Mucosa of descending colon (tissue), 3 donors: ENCODE measurements around the gene DMAC2. TPM values are rescaled to one million over a fixed set of nuclear protein-coding genes. Genes with fewer than 3 reads are reported as not detected.
"Not testable (repeated sequence)": the region's sequence is repeated elsewhere in the genome, so short reads cannot be mapped to it uniquely, and the experiment has no call there.

ENCODE experiments used
- ATAC-seq: fragments of 200-7000 bp; cut with Tn5 transposase; one replicate; pipeline ENCODE4 v1.9.1; 2020; ENCODE audit warnings: mild to moderate bottlenecking, moderate library complexity
- DNase-seq, 3 donors: peaks; one replicate each; pipeline ENCODE4 v3.0.0-alpha.2; 2020
- H3K36me3 ChIP-seq: fragments of 200-600 bp; one replicate; pipeline ENCODE4 v1.8.0; 2021; ENCODE audit warnings: low read depth, mild to moderate bottlenecking
- H3K4me1 ChIP-seq: fragments of 200-600 bp; one replicate; pipeline ENCODE4 v1.8.0; 2021; ENCODE audit warnings: low read depth, mild to moderate bottlenecking
- H3K4me3 ChIP-seq: fragments of 200-600 bp; one replicate; pipeline ENCODE4 v1.8.0; 2021; ENCODE audit warnings: mild to moderate bottlenecking
- H3K9me3 ChIP-seq: fragments of 200-600 bp; one replicate; pipeline ENCODE4 v1.8.0; 2021; ENCODE audit warnings: mild to moderate bottlenecking
- CTCF ChIP-seq: fragments of 200-600 bp; IDR thresholded peaks from one replicate; pipeline ENCODE4 v1.8.0; 2022; ENCODE audit warnings: antibody characterized with exemption, mild to moderate bottlenecking
- intact Hi-C, 2 donors: fragments of 100-400 bp; cut with DNase I in 1 of 2; cut with micrococcal nuclease in 1 of 2; formaldehyde crosslinking; loops; one replicate each; pipeline versions ENCODE4 v1.11.0 to v1.11.1; 2022; cut with DNase I, micrococcal nuclease
- total RNA-seq, 3 donors: library from RNA; stranded (reverse); fragmentation: NEBNext Ultra II Directional in 2 of 3; extraction: Animal tissue kit (Norgen Biotek cat#: 25700) in 2 of 3; gene quantifications; one replicate each; pipeline versions ENCODE4 v1.2.1 to v1.2.4, GENCODE V29; 2021 to 2023
- donor health status: DM: no; HTN: no; CAD: no; lungs with moderate emphysema.
- donor health status: DM: no; HTN: no; CAD: no.
- donor health status: DM: no; HTN: yes; CAD: no.

DMAC2 gene
- total RNA-seq, 3 donors from 2014 or later: 38.9 to 61.0 (median 47.5) TPM

GRCh38 chr19:41441321-41441945 lies 1.7 kb upstream of the DMAC2 start:
- ATAC-seq (no peak), DNase-seq (no peak)
- intact Hi-C loops: no loop called here
- Histone ChIP-seq H3K9me3 (no peaks in the 10 kb centered on the region), H3K4me3 (no peak overlapping the region), H3K4me1 (no peaks in the 10 kb centered on the region), H3K36me3 (no peaks in the 10 kb centered on the region)
- no peak for TF ChIP-seq CTCF

- no peak for ATAC-seq
- Histone ChIP-seq H3K4me3 (no peak overlapping the region), H3K36me3 (no peaks in the 10 kb centered on the region), H3K4me1 (no peaks in the 10 kb centered on the region), H3K9me3 (no peaks in the 10 kb centered on the region)
- intact Hi-C loops: no loop called here
- no peak for TF ChIP-seq CTCF
- no peak for DNase-seq
These were observed 1.7 kb downstream of the DMAC2 start for GRCh38 chr19:41437944-41438574.

GRCh38 chr19:41436674-41436951 lies 3.1 kb downstream of the DMAC2 start:
- intact Hi-C loops: no loop called here
- ATAC-seq: no peak
- Histone ChIP-seq H3K36me3 (no peaks in the 10 kb centered on the region), H3K4me1 (no peaks in the 10 kb centered on the region), H3K9me3 (no peaks in the 10 kb centered on the region), H3K4me3 (no peak overlapping the region)
- no peak for TF ChIP-seq CTCF
- DNase-seq: no peak

- intact Hi-C loops: no loop called here
- TF ChIP-seq CTCF: no peak
- H3K36me3 ChIP-seq: no peaks in the 10 kb centered on the region
- H3K4me3 ChIP-seq: no peak overlapping the region
- DNase-seq (peak in 2 of 3 donors; percentile 19 to 32), ATAC-seq (peak; percentile 9)
- H3K9me3 ChIP-seq: no peaks in the 10 kb centered on the region
- no peaks in the 10 kb centered on the region for H3K4me1 ChIP-seq
These were observed 3.6 kb downstream of the DMAC2 start for GRCh38 chr19:41435936-41436673.

- intact Hi-C loops, H3K9me3 ChIP-seq, H3K4me3 ChIP-seq, ATAC-seq, H3K4me1 ChIP-seq, H3K36me3 ChIP-seq: not testable (repeated sequence)
- peak in 2 of 3 donors; percentile 18 to 20 for DNase-seq
These were observed 4.3 kb downstream of the DMAC2 start for GRCh38 chr19:41435376-41435775.

GRCh38 chr19:41434450-41434849 lies 5.3 kb downstream of the DMAC2 start:
- Histone ChIP-seq H3K4me3 (no peak overlapping the region), H3K36me3 (no peaks in the 10 kb centered on the region), H3K9me3 (no peaks in the 10 kb centered on the region), H3K4me1 (no peaks in the 10 kb centered on the region)
- ATAC-seq: no peak
- no peak for TF ChIP-seq CTCF
- peak in 1 of 3 donors; percentile 5 for DNase-seq
- intact Hi-C loops: no loop called here
